HG02610 (cell line): ENCODE data around the gene TGDS.

ENCODE experiments used
- ATAC-seq: cut with Tn5 transposase; IDR thresholded peaks from one replicate; pipeline ENCODE4 v1.9.1; 2021; ENCODE audit warnings: mild to moderate bottlenecking, moderate library complexity; ENCODE audit not compliant: unreplicated experiment

TGDS gene

DNA sequence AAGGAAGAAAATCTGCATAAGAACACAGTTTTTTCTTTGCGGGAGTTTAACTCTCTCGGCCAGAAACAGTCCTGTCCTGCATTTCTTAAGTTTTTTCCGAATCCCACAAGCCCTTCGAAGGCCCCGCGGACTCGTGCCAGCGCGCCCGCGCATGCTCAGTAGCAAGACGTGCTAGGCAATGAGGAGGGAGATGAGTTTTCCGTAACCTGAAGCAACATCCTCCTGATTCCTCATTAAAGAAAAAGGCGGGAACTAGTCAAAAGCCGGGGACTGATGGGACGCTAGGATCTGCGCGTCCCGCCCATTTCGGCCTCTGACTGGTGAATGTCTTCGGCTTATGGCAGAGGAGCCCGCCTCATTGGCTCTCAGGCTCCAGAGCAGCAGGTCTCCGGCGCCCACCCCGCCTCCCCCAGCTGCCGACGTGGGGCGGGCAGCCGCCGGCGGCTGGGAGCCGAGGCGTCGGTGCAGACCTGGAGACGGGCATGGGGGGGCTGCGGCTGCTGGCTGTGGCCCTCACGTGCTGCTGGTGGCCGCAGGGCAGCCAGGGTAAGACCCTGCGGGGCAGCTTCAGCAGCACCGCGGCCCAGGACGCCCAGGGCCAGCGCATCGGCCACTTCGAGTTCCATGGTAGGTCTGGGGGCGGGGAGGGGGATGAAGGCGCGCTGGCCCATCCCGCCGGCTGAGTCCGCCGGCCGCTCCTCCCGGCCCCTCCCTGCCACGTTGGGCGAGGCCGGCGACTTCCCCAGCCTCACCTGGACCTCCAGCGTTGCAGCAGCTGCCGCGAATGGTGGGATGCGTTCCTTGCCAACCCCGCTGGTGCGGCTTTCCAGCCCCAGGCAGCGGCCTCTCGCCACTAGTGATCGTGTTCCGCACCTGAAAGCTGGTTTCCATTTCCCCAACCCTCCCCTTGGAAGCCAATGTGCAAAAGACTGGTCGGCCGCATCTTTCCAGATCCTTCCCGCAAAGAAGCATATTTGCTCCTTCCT is 5.8 kb upstream of the TGDS start, which contains the start of gene GPR180:
GPR180 (plus strand) TSS at position 412 of the 986 bp plus-strand sequence; CDS start at position 483, 71 bp downstream.
- ATAC-seq: peak; percentile 99

DNA sequence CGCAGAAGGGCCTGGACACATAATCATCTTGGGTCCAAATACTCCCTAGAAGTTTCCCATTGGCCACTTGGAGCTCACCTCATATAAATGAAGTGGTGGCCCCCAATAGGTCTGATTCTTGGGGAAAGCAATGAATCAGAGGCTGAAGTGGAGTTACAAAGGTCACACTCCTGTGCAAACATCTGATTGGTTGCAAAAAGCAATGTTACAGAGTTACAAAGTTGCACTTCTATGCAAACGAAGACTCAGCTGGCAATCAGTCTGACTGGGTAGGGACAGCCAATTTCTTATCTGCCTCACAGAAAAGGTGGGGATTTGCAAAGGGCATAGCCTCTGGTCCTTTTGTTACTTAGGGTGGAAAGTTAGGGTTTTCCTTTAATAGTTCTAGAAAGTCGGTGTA is 3.9 kb upstream of the TGDS start:
- ATAC-seq: no peak

- ATAC-seq: no peak
These were observed 2.3 kb upstream of the TGDS start for GRCh38 chr13:94598281-94598680.

DNA sequence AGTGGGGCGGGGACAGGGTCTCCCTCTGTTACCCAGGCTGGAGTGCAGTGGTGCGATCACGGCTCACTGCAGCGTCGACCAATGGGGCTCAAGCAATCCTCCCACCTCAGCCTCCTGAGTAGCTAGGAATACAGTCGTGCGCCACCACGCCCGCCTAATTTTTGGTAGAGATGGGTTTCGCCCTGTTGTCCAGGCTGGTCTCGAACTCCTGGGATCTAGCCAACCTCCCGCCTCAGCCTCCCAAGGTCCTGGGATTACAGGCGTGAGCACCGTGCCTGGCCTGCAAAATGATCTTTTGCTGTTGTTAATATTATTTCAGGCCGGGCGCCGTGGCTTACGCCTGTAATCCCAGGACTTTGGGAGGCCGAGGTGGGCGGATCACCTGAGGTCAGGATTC is 621 bp upstream of the TGDS start:
- no peak for ATAC-seq

DNA sequence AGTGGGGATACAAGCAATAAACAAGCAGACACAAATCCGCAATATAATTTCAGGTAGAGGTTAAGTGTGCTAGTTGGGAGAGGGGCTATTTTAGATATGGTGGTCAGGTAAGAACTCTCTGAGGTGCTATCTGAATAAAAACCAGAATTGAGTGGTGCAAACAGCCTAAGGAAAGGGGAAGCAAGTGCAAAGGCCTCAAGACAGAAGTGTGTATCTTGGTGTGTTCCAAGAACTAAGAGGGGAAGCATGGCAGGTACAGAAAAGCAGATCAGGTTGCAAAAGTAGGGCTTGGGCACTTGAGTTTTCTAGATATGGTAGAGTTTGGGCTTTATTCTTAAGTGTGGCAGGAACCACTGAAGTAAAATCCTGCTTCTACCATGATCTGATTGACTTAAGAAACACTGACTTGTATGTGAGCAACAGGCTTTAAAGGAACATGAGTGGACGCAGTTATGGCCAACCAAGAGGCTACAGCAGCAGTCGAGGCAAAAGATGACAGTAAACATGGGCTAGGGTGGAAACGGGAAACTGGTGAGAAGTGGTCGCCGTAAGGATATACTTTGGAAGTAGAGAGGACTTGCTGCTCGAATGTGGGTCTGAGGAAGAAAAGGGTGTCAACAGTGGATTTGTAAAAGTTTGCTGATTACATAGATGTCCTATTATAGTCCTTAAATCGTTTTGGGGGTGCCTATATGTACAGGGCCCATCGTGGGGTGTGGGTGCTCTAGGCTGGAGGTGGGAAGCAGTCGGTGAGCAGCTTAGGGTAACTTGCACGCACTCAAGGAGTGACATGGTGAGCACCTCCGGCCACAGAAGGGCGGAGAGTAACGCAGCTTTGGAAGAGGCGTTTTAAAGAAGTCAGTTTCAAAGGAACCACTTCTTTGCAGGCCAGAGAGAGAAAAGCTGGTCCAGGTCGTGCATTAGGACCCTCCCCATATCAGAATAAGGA is 677 bp downstream of the TGDS start:
- ATAC-seq: peak; percentile 50

- no peak for ATAC-seq
These were observed 5.2 kb downstream of the TGDS start for GRCh38 chr13:94590744-94591143.

- ATAC-seq: no peak
These were observed 7.4 kb downstream of the TGDS start for GRCh38 chr13:94588541-94588940.

GRCh38 chr13:94586371-94586770 is 9.6 kb downstream of the TGDS start:
- ATAC-seq: no peak

DNA sequence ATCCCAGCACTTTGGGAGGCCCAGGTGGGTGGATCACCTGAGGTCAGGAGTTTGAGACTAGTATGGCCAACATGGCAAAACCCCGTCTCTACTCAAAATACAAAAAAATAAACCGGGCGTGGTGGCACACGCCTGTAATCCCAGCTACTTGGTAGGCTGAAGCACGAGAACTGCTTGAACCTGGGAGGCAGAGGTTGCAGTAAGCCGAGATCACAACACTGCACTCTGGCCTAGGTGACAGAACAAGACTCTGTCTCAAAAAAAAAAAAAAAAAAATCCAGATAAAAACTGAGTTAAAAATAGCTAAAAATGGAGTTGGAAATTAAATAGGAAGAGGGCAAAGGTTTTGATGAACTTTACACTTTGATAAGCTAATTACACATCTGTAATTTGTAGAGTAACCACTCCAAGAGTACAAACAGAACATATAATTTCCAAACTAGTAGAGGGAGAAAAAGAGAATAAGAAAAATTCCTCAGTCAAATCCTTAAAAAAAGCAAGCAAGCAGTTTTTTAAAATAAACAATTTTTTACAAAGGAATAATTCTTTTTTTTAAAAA is 10.3 kb downstream of the TGDS start:
- ATAC-seq: no peak

DNA sequence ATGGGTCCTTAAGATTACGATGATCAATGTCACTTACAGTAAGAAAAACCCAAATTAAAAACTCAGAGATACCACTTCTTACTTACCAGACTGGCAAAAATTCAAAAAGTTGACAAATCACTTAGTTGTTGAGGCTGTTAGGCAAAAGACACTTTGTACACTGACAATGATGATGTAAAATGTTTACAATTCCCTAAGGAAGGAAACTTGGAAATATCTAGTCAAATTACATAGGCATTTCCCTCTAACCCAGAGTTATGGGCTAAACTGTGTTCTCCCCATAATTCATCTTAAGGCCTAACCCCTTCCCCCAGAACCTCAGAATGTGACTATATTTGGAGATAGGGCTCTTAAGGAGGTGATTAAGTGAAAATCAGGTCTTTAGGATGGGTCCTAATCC is 12.0 kb downstream of the TGDS start:
- ATAC-seq: no peak

DNA sequence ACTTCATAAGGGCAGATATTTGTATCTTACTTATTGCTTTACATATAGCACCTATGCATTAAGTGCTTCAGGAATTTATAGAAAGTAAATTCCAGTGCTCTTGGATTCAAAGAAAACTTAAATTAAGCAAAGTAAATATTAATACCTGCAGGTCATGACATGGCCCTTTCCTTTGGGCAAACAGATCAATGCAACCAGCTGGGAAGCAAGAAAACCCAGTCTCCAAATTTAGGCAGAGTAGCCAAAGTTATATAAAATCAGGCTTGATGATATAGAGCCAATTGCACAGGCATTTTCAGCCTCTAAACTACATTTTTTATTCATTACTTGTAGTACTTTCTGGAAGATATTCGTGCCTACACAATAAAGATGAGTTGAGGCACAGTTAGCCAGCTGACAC is 16.9 kb downstream of the TGDS start:
- ATAC-seq: no peak

- no peak for ATAC-seq
These were observed 26.3 kb downstream of the TGDS start for GRCh38 chr13:94569615-94570014.

GRCh38 chr13:94568443-94568842 is 27.5 kb downstream of the TGDS start:
- ATAC-seq: no peak

GRCh38 chr13:94567581-94567980 is 28.4 kb downstream of the TGDS start:
- no peak for ATAC-seq

DNA sequence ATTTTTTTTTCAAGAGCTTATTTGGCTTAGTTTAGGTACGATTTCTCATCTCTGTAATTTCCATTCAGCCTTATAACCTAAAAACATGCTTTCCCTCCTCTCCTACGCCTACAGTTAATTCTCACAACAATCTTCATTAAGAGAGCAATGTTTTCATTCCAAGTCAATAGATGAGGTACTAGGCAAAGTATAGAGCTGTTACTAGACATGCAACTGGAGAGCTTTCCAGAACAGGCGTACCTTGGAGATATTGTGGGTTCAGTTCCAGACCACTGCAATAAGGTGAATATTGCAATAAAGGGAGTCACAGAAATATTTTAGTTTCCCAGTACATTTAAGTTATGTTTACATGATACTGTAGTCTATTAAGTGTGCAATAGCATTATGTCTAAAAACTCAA is 34.8 kb downstream of the TGDS start:
- ATAC-seq: no peak

- no peak for ATAC-seq
These were observed 35.8 kb downstream of the TGDS start for GRCh38 chr13:94560116-94560515.

DNA sequence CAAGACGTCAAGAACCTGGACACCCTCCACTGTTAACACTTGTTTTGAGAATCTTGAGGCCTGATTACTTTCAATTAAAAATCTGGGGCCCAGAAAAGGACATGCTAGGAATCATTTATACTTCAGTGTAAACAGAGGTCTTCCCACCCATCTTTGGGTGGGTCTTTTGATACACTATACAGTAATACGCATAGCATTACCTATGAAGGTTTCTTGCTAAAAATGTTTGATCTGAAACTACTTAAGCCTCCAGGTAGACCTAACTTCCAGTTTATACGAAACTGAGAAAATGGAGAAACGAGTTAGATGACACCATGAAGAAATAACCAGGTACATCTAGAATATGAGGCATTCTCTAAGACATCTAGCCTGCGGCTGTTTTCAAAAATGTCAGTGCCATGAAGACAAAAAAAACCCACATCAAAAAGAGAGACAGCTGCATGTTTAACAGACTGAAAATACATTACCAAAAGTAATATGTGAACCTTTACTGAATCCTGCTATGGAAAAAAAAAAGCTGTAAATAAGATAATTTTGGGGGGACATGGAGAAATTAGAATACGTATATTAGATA is 36.6 kb downstream of the TGDS start:
- ATAC-seq: no peak

- no peak for ATAC-seq
These were observed 37.2 kb downstream of the TGDS start for GRCh38 chr13:94558716-94559115.

GRCh38 chr13:94557684-94558235 is 38.2 kb downstream of the TGDS start:
- ATAC-seq: no peak

GRCh38 chr13:94556621-94557020 is 39.3 kb downstream of the TGDS start:
- ATAC-seq: no peak
